ES-I3 (cell line): Measurements from ENCODE around the gene PACS1.

Experiments
- H3K36me3 ChIP-seq: 2 replicates; pipeline ENCODE4 v1.6.1; 2013; ENCODE audit warnings: mild to moderate bottlenecking, low read length, control low read depth, moderate library complexity; ENCODE audit not compliant: insufficient read depth
- H3K4me1 ChIP-seq: 2 replicates; pipeline ENCODE4 v1.6.1; 2013; ENCODE audit warnings: mild to moderate bottlenecking, control low read depth, low read length; ENCODE audit not compliant: insufficient read depth
- H3K9ac ChIP-seq: 2 replicates; pipeline ENCODE4 v1.6.1; 2013; ENCODE audit warnings: low read depth, mild to moderate bottlenecking, low read length, moderate library complexity
- H3K9me3 ChIP-seq: 2 replicates; pipeline ENCODE4 v1.6.1; 2013; ENCODE audit warnings: mild to moderate bottlenecking, low read length, moderate library complexity; ENCODE audit not compliant: control insufficient read depth, insufficient read depth

PACS1 gene

GRCh38 chr11:66226101-66226500 lies 156.0 kb downstream of the PACS1 start:
- peaks cover 4% of the 10 kb centered on the region; the same call in 1 of the 2 replicates for H3K36me3 ChIP-seq
- H3K9me3 ChIP-seq: no peaks in the 10 kb centered on the region
- H3K9ac ChIP-seq: no peak overlapping the region
- H3K4me1 ChIP-seq: peaks cover 10% of the 10 kb centered on the region

DNA sequence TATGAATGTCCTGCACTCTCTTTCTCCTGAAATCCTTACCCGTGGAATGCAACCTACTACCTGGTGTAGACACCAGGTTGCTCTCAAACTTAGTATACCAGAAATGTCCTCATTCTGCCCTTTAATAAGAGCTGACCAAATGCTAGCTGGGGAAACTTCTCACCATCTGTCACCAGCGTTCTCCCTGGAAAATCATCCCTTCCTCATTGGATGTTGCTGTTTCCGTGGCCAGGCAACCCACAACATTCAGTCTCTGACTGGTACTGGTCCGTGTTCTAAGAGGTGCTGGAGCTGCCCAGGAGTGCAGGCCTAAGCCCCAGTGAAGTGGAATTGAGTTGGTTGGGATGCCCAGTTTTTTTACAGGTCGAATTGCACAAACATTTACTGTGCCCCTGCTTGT lies 157.6 kb downstream of the PACS1 start:
- peaks cover 4% of the 10 kb centered on the region; the same call in 1 of the 2 replicates for H3K36me3 ChIP-seq
- H3K9me3 ChIP-seq: no peaks in the 10 kb centered on the region
- H3K4me1 ChIP-seq: peaks cover 4% of the 10 kb centered on the region; the same call in 1 of the 2 replicates
- no peak overlapping the region for H3K9ac ChIP-seq

GRCh38 chr11:66228521-66228920 lies 158.4 kb downstream of the PACS1 start:
- H3K36me3 ChIP-seq: peaks cover 4% of the 10 kb centered on the region; the same call in 1 of the 2 replicates
- H3K4me1 ChIP-seq: peaks cover 4% of the 10 kb centered on the region; the same call in 1 of the 2 replicates
- H3K9me3 ChIP-seq: no peaks in the 10 kb centered on the region
- no peak overlapping the region for H3K9ac ChIP-seq

DNA sequence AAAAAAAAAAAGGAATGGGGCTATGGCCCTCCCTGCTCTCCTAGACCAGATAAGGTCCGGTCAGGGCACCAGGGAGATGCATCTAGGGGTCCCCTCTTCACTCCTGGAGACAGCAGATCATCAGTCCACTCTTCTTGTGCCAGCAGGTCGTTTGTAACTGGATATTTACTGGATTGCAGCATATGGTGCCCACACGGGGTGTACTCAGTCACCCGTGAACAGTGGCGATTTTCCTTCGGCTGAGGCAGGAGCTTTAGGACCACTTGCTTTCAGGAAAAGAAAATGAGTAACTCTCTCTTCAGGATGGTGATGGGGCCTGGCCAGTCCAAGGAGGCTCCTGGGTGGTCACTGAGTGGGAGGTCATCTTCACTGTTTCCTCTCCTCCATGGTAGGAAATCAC lies 160.1 kb downstream of the PACS1 start:
- Histone ChIP-seq H3K36me3 (peaks cover 4% of the 10 kb centered on the region; the same call in 1 of the 2 replicates), H3K9me3 (no peaks in the 10 kb centered on the region), H3K4me1 (peaks cover 4% of the 10 kb centered on the region; the same call in 1 of the 2 replicates), H3K9ac (no peak overlapping the region)

- H3K9me3 ChIP-seq: no peaks in the 10 kb centered on the region
- peaks cover 4% of the 10 kb centered on the region; the same call in 1 of the 2 replicates for H3K4me1 ChIP-seq
- no peak overlapping the region for H3K9ac ChIP-seq
- H3K36me3 ChIP-seq: peaks cover 4% of the 10 kb centered on the region; the same call in 1 of the 2 replicates
Observed at GRCh38 chr11:66230978-66231377, 160.9 kb downstream of the PACS1 start.

- H3K9ac ChIP-seq: no peak overlapping the region
- no peaks in the 10 kb centered on the region for H3K9me3 ChIP-seq
- peaks cover 4% of the 10 kb centered on the region; the same call in 1 of the 2 replicates for H3K36me3 ChIP-seq
- peaks cover 4% of the 10 kb centered on the region; the same call in 1 of the 2 replicates for H3K4me1 ChIP-seq
Observed at GRCh38 chr11:66231561-66231960, 161.5 kb downstream of the PACS1 start.

DNA sequence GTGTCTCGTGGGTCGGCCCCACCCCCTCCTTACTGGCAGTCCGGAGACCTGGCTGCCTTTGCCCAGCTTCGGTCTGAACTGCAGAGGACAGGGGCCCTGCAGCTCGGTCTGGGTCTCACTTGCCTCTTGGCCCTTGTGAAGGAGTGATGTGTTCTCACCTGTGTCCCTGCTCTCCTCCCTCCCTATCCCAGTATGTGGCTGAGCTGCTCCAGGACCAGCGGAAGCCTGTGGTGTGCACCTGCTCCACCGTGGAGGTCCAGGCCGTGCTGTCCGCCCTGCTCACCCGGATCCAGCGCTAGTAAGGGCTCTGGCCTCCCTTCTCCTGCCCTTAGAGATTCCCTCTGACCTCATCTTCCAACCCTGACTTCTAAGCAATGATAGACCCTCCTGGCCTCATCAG lies 162.7 kb downstream of the PACS1 start:
- peaks cover 4% of the 10 kb centered on the region; the same call in 1 of the 2 replicates for H3K4me1 ChIP-seq
- H3K9ac ChIP-seq: no peak overlapping the region
- peaks cover 2% of the 10 kb centered on the region; the same call in 1 of the 2 replicates for H3K36me3 ChIP-seq
- H3K9me3 ChIP-seq: no peaks in the 10 kb centered on the region

- no peaks in the 10 kb centered on the region for H3K36me3 ChIP-seq
- peaks cover 3% of the 10 kb centered on the region; the same call in 1 of the 2 replicates for H3K4me1 ChIP-seq
- no peaks in the 10 kb centered on the region for H3K9me3 ChIP-seq
- no peak overlapping the region for H3K9ac ChIP-seq
Observed at GRCh38 chr11:66233301-66233700, 163.2 kb downstream of the PACS1 start.

GRCh38 chr11:66235141-66235540 lies 165.1 kb downstream of the PACS1 start:
- H3K36me3 ChIP-seq: no peaks in the 10 kb centered on the region
- H3K4me1 ChIP-seq: no peaks in the 10 kb centered on the region
- no peaks in the 10 kb centered on the region for H3K9me3 ChIP-seq
- no peak overlapping the region for H3K9ac ChIP-seq

GRCh38 chr11:66237867-66238266 lies 167.8 kb downstream of the PACS1 start:
- Histone ChIP-seq H3K9me3 (no peaks in the 10 kb centered on the region), H3K9ac (no peak overlapping the region), H3K4me1 (no peaks in the 10 kb centered on the region), H3K36me3 (no peaks in the 10 kb centered on the region)

DNA sequence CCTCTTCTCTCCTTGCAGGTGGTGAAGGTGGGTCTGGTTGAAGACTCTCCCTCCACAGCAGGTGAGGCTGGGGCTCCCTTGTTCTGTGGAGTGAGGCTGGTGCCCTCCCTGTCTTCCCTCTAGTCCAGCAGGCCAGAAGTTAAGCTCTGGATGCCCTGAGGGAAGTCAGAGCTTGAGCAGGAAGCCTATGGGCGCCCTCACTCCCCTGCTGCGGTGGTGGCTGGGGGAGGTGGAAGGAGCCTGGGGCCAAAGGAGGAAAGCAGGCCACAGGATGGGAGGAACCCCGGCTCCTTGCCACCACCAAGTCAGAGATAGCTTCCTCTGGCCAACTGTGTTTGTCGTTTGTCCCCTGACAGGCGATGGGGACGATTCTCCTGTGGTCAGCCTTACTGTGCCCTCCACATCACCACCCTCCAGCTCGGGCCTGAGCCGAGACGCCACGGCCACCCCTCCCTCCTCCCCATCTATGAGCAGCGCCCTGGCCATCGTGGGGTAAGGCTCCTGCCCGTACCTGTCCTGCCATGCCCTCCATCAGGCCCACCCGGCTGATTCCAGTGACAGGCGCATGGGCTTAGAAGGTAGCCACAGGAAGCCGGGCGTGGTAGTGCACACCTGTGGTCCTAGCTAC lies 168.8 kb downstream of the PACS1 start:
- H3K36me3 ChIP-seq: no peaks in the 10 kb centered on the region
- H3K4me1 ChIP-seq: no peaks in the 10 kb centered on the region
- no peak overlapping the region for H3K9ac ChIP-seq
- no peaks in the 10 kb centered on the region for H3K9me3 ChIP-seq

- Histone ChIP-seq H3K9ac (no peak overlapping the region), H3K4me1 (no peaks in the 10 kb centered on the region), H3K36me3 (no peaks in the 10 kb centered on the region), H3K9me3 (no peaks in the 10 kb centered on the region)
Observed at GRCh38 chr11:66239511-66239910, 169.4 kb downstream of the PACS1 start.

GRCh38 chr11:66239998-66240780 lies 170.1 kb downstream of the PACS1 start:
- Histone ChIP-seq H3K9ac (no peak overlapping the region), H3K4me1 (no peaks in the 10 kb centered on the region), H3K36me3 (no peaks in the 10 kb centered on the region), H3K9me3 (no peaks in the 10 kb centered on the region)

- Histone ChIP-seq H3K4me1 (no peaks in the 10 kb centered on the region), H3K36me3 (no peaks in the 10 kb centered on the region), H3K9me3 (no peaks in the 10 kb centered on the region), H3K9ac (no peak overlapping the region)
Observed at GRCh38 chr11:66240781-66241136, 170.7 kb downstream of the PACS1 start.
